Measurements from ENCODE around the gene DENND11. TPM values are rescaled to one million over a fixed set of nuclear protein-coding genes. Genes with fewer than 3 reads are reported as not detected.

Gene DENND11
- polyA plus RNA-seq, 2 of the 4 experiments (the other 2 are of a cell fraction), result 7.1 to 11.5 TPM

DNA sequence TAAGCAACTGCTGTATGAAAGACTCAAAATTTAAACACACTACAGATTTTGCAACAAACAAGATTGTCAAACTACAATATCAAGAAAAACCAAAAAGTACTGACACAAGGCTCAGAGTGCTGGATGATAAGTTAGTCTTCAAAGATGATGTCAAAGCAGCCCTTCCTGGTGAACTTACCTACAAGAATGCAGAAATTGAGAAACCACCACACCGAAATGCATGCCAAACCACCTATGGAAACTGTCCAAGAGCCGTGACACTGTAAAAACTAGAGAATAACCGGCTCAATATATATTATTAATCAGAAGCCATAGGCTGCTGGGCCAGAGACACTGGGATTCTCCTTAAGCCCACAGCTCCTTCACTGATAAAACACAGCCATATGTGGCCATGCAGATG, 25.3 kb downstream of the DENND11 start:
- H3K4me3 ChIP-seq, result no peak overlapping the region
- ATAC-seq (no peak), FAIRE-seq (no peak), DNase-seq (ENCODE audit: low read depth in 1 of 2, low spot score in 1 of 2) (no peak)
- 68% methylated on average over 3 of the region's 3 CpGs for WGBS (ENCODE audit: missing lambda C conversion rate)
- no peak overlapping the region for H3K4me2 ChIP-seq
- ChIA-PET CTCF (no interaction called here), POLR2A (no interaction called here)
- peaks cover 17% of the 10 kb centered on the region; the same call in 2 of the 3 replicates for H3K4me1 ChIP-seq
- peak overlapping the region in 1 of 2 experiments; percentile 28; a peak in 1 of 6 replicates for H3K27ac ChIP-seq
- no peaks in the 10 kb centered on the region for H3K9me3 ChIP-seq
- TF ChIP-seq HDAC2 (IDR thresholded peaks at IDR 0.05) (no peak), CTCF (IDR thresholded peaks at IDR 0.05) (no peak), USF2 (IDR thresholded peaks at IDR 0.05) (no peak), EHF (CRISPR knock-in tag; IDR thresholded peaks at IDR 0.05) (no peak), FOXS1 (CRISPR knock-in tag; IDR thresholded peaks at IDR 0.05) (no peak), CEBPB (IDR thresholded peaks at IDR 0.05) (no peak), EP300 (IDR thresholded peaks at IDR 0.05) (no peak), TFCP2L1 (CRISPR knock-in tag; IDR thresholded peaks at IDR 0.05) (no peak), CHD2 (IDR thresholded peaks at IDR 0.05; ENCODE audit: low read length, partially characterized antibody) (no peak), JUNB (IDR thresholded peaks at IDR 0.05) (no peak), CBX8 (IDR thresholded peaks at IDR 0.05) (no peak), RCOR1 (IDR thresholded peaks at IDR 0.05; ENCODE audit: low read depth, low read length) (no peak), FOSL2 (IDR thresholded peaks at IDR 0.05) (no peak), FOSL2 (CRISPR knock-in tag; IDR thresholded peaks at IDR 0.05) (no peak), HOXA7 (CRISPR knock-in tag; IDR thresholded peaks at IDR 0.05) (no peak), JUN (IDR thresholded peaks at IDR 0.05) (no peak), CHD4 (IDR thresholded peaks at IDR 0.05; ENCODE audit: borderline replicate concordance) (no peak)
- TF ChIP-seq, protein P1, sequence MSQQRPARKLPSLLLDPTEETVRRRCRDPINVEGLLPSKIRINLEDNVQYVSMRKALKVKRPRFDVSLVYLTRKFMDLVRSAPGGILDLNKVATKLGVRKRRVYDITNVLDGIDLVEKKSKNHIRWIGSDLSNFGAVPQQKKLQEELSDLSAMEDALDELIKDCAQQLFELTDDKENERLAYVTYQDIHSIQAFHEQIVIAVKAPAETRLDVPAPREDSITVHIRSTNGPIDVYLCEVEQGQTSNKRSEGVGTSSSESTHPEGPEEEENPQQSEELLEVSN (IDR thresholded peaks at IDR 0.05; ENCODE audit: borderline replicate concordance, low read depth), result no peak

GRCh38 chr7:141675436-141676215, 26.3 kb downstream of the DENND11 start:
- DNase-seq (ENCODE audit: low read depth in 1 of 2, low spot score in 1 of 2), result no peak
- H3K27ac ChIP-seq, result peak overlapping the region in 1 of 2 experiments; percentile 58; a peak in 1 of 6 replicates
- no peak for ATAC-seq
- TF ChIP-seq ZNF302 (CRISPR knock-in tag; IDR thresholded peaks at IDR 0.05), result no peak
- no peak for TF ChIP-seq RCOR1 (IDR thresholded peaks at IDR 0.05; ENCODE audit: low read depth, low read length)
- no peak for TF ChIP-seq USF2 (IDR thresholded peaks at IDR 0.05)
- TF ChIP-seq SREBF2 (IDR thresholded peaks at IDR 0.05), result no peak
- no peak for TF ChIP-seq REST (IDR thresholded peaks at IDR 0.05)
- TF ChIP-seq ZFP36 (IDR thresholded peaks at IDR 0.05; ENCODE audit: borderline replicate concordance, partially characterized antibody), result no peak
- no peak for TF ChIP-seq TP53 (CRISPR knock-in tag; IDR thresholded peaks at IDR 0.05)
- no peak for TF ChIP-seq BCL3 (IDR thresholded peaks at IDR 0.05)
- TF ChIP-seq HOXB5 (CRISPR knock-in tag; IDR thresholded peaks at IDR 0.05), result no peak
- TF ChIP-seq NPAS2 (CRISPR knock-in tag; IDR thresholded peaks at IDR 0.05; ENCODE audit: borderline replicate concordance), result no peak
- CTCF ChIA-PET, result interaction anchor here (1.0 to 1.5 kb wide), 5 partner anchors 14 to 62 kb away, joined by 3 to 4 read pairs (median 3); partner anchors contain the start of gene DENND11
- WGBS (ENCODE audit: missing lambda C conversion rate), result 93% methylated on average over 6 of the region's 6 CpGs
- no peak overlapping the region for H3K4me2 ChIP-seq
- H3K4me3 ChIP-seq, result no peak overlapping the region
- H3K9me3 ChIP-seq, result no peaks in the 10 kb centered on the region
- POLR2A ChIA-PET, result no interaction called here
- FAIRE-seq, result no peak
- H3K4me1 ChIP-seq, result peaks cover 17% of the 10 kb centered on the region; the same call in 2 of the 3 replicates

All from A549 (cell line).